Measurements from ENCODE around the gene HMGN1.

Gene HMGN1

GRCh38 chr21:39363607-39364555 lies 15.0 kb upstream of the HMGN1 start:
- Mint-ChIP-seq H3K9me3 (peaks cover 9% of the 10 kb centered on the region), H3K4me3 (no peak overlapping the region), H3K4me1 (no peaks in the 10 kb centered on the region), H3K36me3 (ENCODE audit: low read depth) (no peaks in the 10 kb centered on the region), H3K27me3 (ENCODE audit: low read depth, poor library complexity) (peaks cover 7% of the 10 kb centered on the region), H3K27ac (no peak overlapping the region)
- no peak for TF ChIP-seq CTCF (IDR thresholded peaks at IDR 0.05)
- no peak for DNase-seq

- H3K4me3 Mint-ChIP-seq = no peak overlapping the region
- H3K9me3 Mint-ChIP-seq = peaks cover 7% of the 10 kb centered on the region
- peaks cover 7% of the 10 kb centered on the region for H3K27me3 Mint-ChIP-seq (ENCODE audit: low read depth, poor library complexity)
- DNase-seq = no peak
- TF ChIP-seq CTCF (IDR thresholded peaks at IDR 0.05) = no peak
- no peaks in the 10 kb centered on the region for H3K36me3 Mint-ChIP-seq (ENCODE audit: low read depth)
- H3K4me1 Mint-ChIP-seq = no peaks in the 10 kb centered on the region
- no peak overlapping the region for H3K27ac Mint-ChIP-seq
Measured at GRCh38 chr21:39362733-39363132, 13.8 kb upstream of the HMGN1 start.

GRCh38 chr21:39359382-39359781 lies 10.5 kb upstream of the HMGN1 start:
- no peak overlapping the region for H3K4me3 Mint-ChIP-seq
- peaks cover 20% of the 10 kb centered on the region for H3K27me3 Mint-ChIP-seq (ENCODE audit: low read depth, poor library complexity)
- TF ChIP-seq CTCF (IDR thresholded peaks at IDR 0.05) = no peak

DNA sequence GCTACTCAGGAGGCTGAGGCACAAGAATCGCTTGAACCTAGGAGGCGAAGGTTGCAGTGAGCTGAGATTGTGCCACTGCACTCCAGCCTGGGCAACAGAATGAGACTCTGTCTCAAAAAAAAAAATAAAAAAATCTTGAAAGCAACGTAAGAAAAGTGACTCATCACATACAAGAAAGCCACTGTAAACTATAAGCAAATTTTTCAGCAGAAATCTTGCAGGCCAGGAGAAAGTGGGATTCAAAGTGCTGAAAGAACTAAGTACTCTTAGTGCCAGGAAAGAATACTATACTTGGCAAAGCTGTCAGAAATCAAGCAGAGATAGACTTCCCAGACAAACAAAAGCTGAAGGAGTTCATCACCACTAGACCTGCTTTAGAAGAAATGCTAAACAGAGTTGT lies 4.4 kb upstream of the HMGN1 start:
- no peaks in the 10 kb centered on the region for H3K36me3 Mint-ChIP-seq (ENCODE audit: low read depth)
- H3K4me1 Mint-ChIP-seq = peaks cover 12% of the 10 kb centered on the region
- peaks cover 38% of the 10 kb centered on the region for H3K9me3 Mint-ChIP-seq
- TF ChIP-seq CTCF (IDR thresholded peaks at IDR 0.05) = no peak
- DNase-seq = no peak
- peaks cover 23% of the 10 kb centered on the region for H3K27me3 Mint-ChIP-seq (ENCODE audit: low read depth, poor library complexity)
- no peak overlapping the region for H3K27ac Mint-ChIP-seq
- H3K4me3 Mint-ChIP-seq = no peak overlapping the region

More at GRCh38 chr21:39359382-39359781, 10.5 kb upstream of the HMGN1 start:
- Mint-ChIP-seq H3K27ac (no peak overlapping the region), H3K4me1 (no peaks in the 10 kb centered on the region), H3K9me3 (peaks cover 6% of the 10 kb centered on the region), H3K36me3 (ENCODE audit: low read depth) (no peaks in the 10 kb centered on the region)
- DNase-seq = no peak

DNA sequence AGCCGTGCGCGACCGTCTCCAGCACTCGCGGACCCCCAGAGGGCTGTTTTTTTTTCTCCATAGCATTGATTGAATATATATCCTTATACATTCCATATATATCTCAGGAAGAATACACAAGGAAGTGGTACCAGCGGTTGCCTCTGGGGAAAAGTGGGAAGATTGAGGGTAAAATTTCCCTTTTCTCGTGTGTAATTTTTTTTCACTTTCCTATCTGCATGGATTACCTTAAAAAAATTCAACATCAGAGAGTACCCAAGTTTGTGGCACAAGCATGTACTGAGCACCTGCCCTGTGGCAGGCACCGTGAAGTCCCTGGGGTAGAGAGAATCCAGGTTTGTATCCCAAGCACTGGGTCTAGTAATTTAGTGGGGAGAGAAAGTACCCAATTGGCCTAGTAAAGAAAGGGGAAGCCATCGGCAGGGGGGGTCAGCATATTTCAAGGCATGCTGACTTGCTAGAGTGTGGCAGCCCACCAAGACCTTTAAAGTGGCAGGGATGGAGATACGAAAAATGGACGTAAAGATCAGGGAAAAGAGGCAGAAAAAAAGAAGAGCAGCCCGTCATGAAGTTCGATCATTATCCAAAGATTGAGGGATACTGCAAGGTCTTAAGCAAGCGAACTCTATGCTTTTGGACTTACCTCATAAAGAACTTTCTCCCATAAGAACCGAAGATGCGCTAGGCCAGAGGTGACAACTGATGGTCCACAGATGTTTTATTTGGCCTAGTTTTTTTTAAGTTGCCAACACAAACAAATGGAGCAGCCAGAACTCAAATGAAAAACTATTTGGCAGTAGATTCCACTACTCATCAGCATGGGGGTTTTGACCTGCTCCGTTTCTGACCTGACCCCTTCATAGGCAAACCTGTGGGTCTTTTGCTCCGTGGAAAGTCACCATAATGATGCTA lies 1.5 kb upstream of the HMGN1 start:
- no peak for TF ChIP-seq CTCF (IDR thresholded peaks at IDR 0.05)
- Mint-ChIP-seq H3K4me1 (peaks cover 37% of the 10 kb centered on the region), H3K36me3 (ENCODE audit: low read depth) (peaks cover 24% of the 10 kb centered on the region)

More for the DNA sequence above, 1.5 kb upstream of the HMGN1 start:
- Mint-ChIP-seq H3K4me3 (peak overlapping the region; percentile 90), H3K9me3 (peaks cover 34% of the 10 kb centered on the region), H3K27ac (peak overlapping the region; percentile 98), H3K27me3 (ENCODE audit: low read depth, poor library complexity) (peaks cover 11% of the 10 kb centered on the region)
- no peak for DNase-seq
